Kidney epithelial cell (primary cell): ENCODE data around the gene CATSPERE. TPM values are rescaled to one million over a fixed set of nuclear protein-coding genes. Genes with fewer than 3 reads are reported as not detected.
"Not testable (repeated sequence)": the region's sequence is repeated elsewhere in the genome, so short reads cannot be mapped to it uniquely, and the experiment has no call there.

Experiments used
- DNase-seq: peaks from one replicate; pipeline ENCODE4 v3.0.0-alpha.2; 2010; ENCODE audit warnings: low read depth
- H3K27me3 ChIP-seq: 2 replicates; pipeline ENCODE4 v1.6.0; 2011; ENCODE audit warnings: low read length; ENCODE audit not compliant: control insufficient read depth, insufficient read depth
- H3K36me3 ChIP-seq: 2 replicates; pipeline ENCODE4 v1.5.1; 2011; ENCODE audit warnings: low read length; ENCODE audit not compliant: control insufficient read depth, insufficient read depth
- H3K4me3 ChIP-seq: 2 replicates; pipeline ENCODE4 v1.5.1; 2011; ENCODE audit warnings: low read depth, mild to moderate bottlenecking, control low read depth, low read length
- total RNA-seq: library from RNA; depleted of rRNA; stranded (reverse); fragments of >200 nt; gene quantifications from 2 replicates; pipeline ENCODE4 v1.2.3, GENCODE V29; 2015
- TF ChIP-seq, protein P1 (sequence below): IDR thresholded peaks from 2 replicates; pipeline ENCODE4 v1.5.1; 2011; ENCODE audit warnings: mild to moderate bottlenecking, moderate library complexity, low read length, control low read depth, inconsistent platforms; ENCODE audit not compliant: insufficient read depth, poor library complexity, severe bottlenecking

Gene CATSPERE
- total RNA-seq, 1 donor from 2014 or later, result 0.13 TPM

DNA sequence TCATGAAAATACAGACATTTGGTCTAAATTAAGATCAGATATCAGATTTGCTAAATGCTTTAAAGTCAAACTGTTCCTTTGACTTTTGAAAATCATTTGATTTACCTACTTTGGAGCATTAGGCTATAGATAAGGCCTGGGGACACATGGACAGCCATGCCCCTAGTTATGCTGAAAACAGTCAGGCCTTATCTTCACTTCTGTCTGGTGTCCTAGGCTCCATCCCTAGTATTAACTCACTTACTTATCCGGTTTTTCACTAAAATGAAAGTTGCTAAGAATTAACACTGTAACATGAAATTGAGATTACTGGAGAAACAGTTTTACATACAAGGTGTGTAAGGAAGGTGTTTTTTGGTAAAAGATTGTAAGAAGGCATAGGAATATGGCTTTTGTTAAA lies 4.5 kb upstream of the CATSPERE start:
- no peaks in the 10 kb centered on the region for H3K27me3 ChIP-seq
- H3K36me3 ChIP-seq, result no peaks in the 10 kb centered on the region
- DNase-seq, result no peak
- TF ChIP-seq, protein P1, sequence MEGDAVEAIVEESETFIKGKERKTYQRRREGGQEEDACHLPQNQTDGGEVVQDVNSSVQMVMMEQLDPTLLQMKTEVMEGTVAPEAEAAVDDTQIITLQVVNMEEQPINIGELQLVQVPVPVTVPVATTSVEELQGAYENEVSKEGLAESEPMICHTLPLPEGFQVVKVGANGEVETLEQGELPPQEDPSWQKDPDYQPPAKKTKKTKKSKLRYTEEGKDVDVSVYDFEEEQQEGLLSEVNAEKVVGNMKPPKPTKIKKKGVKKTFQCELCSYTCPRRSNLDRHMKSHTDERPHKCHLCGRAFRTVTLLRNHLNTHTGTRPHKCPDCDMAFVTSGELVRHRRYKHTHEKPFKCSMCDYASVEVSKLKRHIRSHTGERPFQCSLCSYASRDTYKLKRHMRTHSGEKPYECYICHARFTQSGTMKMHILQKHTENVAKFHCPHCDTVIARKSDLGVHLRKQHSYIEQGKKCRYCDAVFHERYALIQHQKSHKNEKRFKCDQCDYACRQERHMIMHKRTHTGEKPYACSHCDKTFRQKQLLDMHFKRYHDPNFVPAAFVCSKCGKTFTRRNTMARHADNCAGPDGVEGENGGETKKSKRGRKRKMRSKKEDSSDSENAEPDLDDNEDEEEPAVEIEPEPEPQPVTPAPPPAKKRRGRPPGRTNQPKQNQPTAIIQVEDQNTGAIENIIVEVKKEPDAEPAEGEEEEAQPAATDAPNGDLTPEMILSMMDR, result no peak
- no peak overlapping the region for H3K4me3 ChIP-seq

DNA sequence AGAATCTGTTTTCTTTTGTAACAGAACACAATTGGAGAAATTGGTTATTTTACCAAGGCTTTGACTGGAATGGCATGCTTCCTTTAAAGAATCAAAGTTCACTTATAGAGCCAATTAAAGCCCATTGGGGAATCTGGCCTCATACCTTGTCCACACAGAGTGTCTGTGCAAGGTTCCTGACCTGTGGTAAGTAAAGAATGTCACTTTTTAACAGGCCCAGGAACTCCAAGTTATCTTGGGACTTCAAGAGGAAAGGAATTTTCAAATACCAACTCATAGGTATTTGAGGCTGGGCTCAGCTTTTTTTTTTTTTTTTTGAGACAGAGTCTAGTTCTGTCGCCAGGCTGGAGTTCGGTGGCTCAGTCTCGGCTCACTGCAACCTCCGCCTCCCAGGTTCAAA lies 2.3 kb upstream of the CATSPERE start:
- TF ChIP-seq, protein P1, result no peak

DNA sequence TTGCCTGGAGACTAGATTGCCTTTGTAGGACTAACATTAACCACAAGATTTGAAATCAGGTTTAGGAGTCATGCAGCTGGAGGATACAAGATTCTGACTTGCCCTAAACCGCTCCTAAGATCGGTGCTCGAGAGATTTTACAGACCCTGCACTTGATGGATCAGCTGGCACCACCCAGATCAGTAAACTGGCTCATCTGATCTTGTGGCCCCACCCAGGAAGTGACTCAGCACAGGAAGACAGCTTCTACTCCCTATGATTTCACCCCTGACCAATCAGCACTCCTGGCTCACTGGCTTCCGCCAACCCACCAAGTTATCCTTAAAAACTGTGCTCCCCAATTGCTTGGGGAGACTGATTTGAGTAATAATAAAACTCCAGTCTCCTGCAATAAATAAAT lies 876 bp upstream of the CATSPERE start:
- Histone ChIP-seq H3K27me3 (no peaks in the 10 kb centered on the region), H3K4me3 (no peak overlapping the region), H3K36me3 (no peaks in the 10 kb centered on the region)
- DNase-seq, result no peak
- TF ChIP-seq, protein P1, result no peak

More for the DNA sequence above, 2.3 kb upstream of the CATSPERE start:
- Histone ChIP-seq H3K36me3 (no peaks in the 10 kb centered on the region), H3K27me3 (no peaks in the 10 kb centered on the region), H3K4me3 (no peak overlapping the region)
- DNase-seq, result no peak

DNA sequence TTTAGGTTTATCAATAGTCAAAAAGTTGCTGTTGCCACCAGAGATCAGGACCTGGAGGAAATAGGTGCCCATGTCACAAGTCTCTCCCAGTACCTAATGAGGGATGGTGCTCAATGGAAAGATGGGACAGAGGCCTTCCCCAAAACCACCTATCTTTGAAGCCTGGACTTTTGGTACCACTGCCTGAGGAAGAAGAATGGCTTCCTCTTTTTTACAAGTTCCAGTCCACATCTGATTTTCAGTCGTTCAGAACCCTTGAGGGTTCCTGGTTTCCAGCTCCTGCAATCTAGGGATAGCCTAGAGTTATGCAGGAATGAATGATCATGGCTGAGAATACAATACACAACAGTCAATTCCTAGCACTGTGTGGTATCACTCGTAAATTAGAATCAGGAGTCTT lies 5.7 kb downstream of the CATSPERE start:
- no peak for DNase-seq
- Histone ChIP-seq H3K27me3 (no peaks in the 10 kb centered on the region), H3K36me3 (no peaks in the 10 kb centered on the region), H3K4me3 (no peak overlapping the region)
- TF ChIP-seq, protein P1, result no peak

DNA sequence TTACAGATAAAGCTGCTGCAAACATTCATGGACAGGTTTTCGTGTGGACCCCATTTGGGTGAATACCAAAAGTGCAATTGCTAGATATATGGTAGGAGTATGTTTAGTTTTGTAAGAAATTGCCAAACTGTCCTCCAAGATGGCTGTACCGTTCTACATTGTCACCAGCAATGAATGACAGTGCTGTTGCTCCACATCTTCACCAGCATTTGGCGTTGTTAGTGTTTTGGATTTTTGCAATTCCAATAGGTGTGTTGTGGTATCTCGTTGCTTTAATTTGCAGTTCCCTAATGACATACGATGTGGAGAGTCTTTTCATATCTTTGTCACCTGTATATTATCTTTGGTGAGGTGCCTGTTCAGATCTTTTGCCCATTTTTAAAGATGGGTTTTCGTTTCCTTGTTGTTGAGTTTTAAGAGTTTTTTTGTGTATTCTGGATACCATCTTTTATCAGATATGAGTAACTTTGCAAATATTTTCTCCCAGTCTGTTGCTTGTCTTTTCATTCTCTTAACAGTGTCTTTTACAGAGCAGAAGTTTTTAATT lies 12.1 kb downstream of the CATSPERE start:
- Histone ChIP-seq H3K36me3 (no peaks in the 10 kb centered on the region), H3K4me3 (no peak overlapping the region), H3K27me3 (no peaks in the 10 kb centered on the region)
- TF ChIP-seq, protein P1, result no peak
- DNase-seq, result no peak

DNA sequence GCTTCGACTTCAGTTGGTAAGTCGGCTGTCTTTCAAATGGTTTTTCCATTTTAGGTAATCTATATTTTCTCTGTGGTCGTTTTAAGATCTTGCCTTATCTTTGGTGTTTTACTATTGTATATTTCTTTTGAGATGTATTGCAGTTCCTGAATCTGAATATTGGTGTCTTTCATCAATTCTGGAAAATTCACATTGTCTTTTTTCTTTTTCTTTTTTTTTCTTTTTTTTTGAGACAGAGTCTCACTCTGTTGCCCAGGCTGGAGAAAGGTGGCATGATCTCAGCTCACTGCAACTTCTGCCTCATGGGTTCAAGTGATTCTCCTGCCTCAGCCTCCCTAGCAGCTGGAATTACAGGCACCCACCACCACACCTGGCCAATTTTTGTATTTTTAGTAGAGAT lies 23.9 kb downstream of the CATSPERE start:
- not testable (repeated sequence) for H3K4me3 ChIP-seq, H3K27me3 ChIP-seq, DNase-seq

DNA sequence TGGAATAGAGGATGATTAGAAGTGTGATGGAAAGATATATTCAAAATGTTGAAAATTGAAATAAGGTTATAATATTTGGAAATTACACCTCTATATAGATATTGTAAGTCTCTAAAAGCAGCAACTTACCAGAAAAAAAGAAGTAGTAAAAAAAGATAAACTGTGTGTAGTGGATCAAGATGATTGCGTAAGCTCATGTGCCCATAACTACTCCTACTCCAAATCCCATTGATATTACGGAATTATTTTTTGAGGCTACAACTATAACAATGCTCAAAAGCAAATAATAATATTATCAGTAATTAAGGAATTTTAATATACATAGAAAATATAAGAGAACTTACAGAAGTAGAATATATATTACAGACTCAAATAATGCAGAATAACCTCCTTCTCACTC lies 33.6 kb downstream of the CATSPERE start:
- TF ChIP-seq, protein P1, result no peak

More for the DNA sequence above, 23.9 kb downstream of the CATSPERE start:
- H3K36me3 ChIP-seq, result not testable (repeated sequence)

More for the DNA sequence above, 33.6 kb downstream of the CATSPERE start:
- DNase-seq, result no peak
- no peaks in the 10 kb centered on the region for H3K36me3 ChIP-seq
- H3K27me3 ChIP-seq, result no peaks in the 10 kb centered on the region
- H3K4me3 ChIP-seq, result no peak overlapping the region
